HG02840 (cell line): ENCODE results near the gene ELOVL5.
A peak's percentile ranks its signal among the peaks of the same experiment; 100 is the strongest.
"Not testable (repeated sequence)": the region's sequence is repeated elsewhere in the genome, so short reads cannot be mapped to it uniquely, and the experiment has no call there.

ENCODE experiments used
- ATAC-seq: cut with Tn5 transposase; IDR thresholded peaks from one replicate; pipeline ENCODE4 v1.9.1; 2021; ENCODE audit warnings: mild to moderate bottlenecking, moderate library complexity, moderate number of reproducible peaks; ENCODE audit not compliant: unreplicated experiment, low FRiP score

Gene ELOVL5

GRCh38 chr6:53360093-53360912, 11.6 kb upstream of the ELOVL5 start:
- no peak for ATAC-seq

DNA sequence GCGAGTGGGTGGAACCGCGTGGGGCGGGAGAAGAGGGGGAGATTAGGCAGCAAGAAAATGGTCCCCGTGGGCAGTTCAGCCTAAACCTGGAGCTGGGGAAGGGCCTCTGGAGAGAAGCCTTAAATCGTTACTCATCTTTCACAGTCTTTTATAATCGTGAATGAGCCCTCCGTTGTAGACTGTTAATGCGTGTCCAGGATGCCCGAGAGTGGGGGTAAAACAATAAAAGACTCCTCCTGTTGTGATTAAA, 11.0 kb upstream of the ELOVL5 start:
- ATAC-seq, result no peak

DNA sequence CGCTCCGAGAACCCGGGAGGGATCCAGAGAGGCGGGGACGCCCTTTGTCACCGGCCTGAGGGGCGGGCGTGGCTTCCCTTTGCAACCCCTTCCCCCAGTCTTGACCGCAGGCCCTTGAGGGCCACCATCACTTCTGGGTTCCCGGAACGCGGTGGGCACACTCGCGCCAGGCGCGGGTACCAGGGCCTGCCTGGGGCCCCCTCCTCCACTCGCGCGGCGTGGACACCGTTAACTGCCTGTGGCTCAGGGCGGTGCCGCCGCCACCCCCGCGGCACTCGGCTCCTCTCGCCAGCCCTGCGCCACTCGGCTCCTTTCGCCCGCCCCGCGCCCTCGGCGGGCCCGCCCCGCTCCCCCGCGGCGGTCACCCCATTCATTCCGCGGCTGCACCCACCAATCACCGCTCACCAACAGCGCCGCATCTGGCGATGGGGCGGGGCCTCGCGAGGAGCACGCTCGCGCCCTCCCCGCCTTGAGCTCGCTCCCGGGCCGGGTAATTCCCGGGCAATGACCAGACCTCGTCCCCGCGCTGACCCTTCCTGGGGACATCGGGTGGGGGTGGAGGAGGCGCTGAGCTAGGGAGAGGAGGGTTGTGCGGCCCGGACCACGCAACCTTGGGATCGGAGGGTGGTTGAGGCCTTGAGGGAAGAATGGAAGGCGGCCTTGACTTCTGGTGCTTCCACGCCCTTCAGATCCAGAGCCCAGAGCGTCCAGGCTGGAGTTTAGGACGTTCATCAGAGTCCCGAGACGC, 10.5 kb upstream of the ELOVL5 start:
- ATAC-seq, result peak; percentile 96

- peak; percentile 12 for ATAC-seq
These were observed 9.8 kb upstream of the ELOVL5 start for GRCh38 chr6:53358440-53359094.

DNA sequence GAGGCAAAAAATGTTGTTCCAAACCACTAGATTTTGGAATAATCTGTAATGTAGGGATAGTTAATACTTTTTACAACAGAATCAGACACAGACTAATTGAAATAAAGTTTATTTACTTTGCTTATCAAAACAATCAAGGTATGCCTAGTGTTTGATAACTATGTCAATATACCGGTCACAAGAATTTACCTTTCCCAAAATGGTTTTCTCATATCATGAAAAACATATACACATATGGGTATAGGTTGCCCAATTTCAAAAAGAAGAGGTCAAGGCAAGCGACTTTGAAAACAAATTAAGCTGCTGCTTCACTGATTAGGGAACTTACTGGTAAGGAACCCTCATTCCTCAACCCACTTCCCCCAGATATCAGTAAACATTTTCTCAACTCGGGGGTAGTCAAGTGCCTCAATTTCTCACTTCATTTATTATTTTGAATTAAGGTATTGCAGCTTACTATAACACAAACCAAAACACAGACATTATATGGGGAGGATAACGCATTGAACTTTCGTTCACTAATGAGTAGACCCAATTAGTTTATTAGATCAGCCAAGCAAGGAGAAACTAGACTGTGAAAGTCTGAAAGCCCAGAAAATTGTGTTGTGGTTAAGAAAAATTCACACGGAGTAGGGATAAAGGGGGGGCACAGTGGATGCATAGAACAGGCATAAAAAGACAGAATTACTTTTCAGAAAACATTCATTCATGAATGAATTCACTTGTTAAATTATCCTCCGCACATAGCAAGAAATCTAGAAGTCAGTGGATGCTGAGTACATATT, 9.0 kb upstream of the ELOVL5 start:
- no peak for ATAC-seq

- ATAC-seq, result no peak
These were observed 4.9 kb upstream of the ELOVL5 start for GRCh38 chr6:53353624-53354023.

DNA sequence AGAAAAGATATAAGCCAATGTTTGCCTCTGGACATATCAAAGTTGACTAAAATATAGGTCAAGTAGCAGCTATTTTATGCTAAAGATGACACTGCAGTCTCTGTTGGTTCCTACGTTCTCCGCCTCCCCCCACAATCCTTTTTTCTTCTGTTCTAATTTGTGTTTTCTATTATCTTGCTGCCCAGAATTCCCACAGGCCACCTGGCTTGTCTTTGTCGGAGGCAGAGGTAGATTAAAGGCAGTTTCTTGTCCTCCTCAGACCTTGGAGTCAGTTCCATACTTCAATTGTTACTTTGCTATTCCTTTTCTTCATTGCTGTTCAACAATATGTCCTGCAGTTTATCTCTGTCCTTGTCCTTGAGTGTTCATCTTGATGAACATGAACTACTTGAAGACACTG, 3.6 kb upstream of the ELOVL5 start:
- no peak for ATAC-seq

- no peak for ATAC-seq
These were observed 501 bp upstream of the ELOVL5 start for GRCh38 chr6:53349209-53349693.

DNA sequence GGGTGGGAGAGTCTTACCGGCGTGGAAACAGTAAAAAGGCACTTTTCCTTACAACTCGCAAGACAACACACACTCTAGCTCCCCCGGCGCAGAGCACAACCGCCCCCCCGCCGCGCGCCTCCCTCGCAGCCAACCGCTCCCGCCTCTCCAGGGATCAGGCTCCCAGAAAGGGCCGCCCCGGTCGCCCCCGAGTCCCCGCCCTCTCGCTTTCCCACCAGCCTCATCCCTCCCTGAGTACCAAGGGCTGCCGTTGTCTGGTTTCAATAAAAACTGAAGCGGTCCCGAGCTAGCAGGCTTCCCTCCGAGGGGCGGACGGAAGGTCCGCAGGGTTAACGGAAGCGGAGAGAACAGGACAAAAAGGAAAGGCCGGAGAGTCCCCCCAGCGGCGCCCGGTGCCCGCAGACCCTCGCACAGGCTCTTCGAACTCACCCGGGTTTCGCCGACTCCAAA, 804 bp downstream of the ELOVL5 start:
- peak; percentile 13 for ATAC-seq

- ATAC-seq, result peak; percentile 1
These were observed 1.4 kb downstream of the ELOVL5 start for GRCh38 chr6:53347250-53347920.

DNA sequence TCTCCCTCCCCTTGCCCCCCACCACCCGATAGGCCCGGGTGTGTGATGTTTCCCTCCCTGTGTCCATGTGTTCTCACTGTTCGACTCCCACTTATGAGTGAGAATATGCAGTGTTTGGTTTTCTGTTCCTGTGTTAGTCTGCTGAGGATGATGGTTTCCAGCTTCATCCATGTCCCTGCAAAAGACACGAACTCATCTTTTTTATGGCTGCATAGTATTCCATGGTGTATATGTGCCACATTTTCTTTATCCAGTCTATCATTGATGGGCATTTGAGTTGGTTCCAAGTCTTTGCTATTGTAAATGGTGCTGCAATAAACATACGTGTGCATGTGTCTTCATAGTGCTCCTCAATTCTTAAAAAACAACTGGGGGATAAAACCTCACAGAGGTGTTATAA, 2.7 kb downstream of the ELOVL5 start:
- not testable (repeated sequence) for ATAC-seq

DNA sequence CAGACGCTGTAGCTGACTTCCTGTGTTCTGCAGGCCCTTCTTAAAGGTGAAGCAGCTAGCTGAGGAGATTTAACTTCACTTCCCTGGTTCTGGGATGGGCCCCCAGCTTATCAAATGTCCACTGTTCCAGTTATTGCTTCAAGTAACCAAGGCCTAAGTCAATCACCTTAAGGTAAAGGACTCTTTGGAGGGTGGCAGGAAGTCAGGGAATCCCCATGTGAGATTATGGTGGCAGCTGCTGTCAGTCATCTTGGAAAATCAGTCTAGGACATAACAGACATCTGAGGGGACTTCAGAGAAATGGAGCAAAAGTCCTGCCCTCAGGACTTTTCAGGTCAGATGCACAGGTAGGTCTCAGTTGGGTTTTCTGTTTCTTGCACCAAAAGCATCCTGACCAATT, 3.8 kb downstream of the ELOVL5 start:
- ATAC-seq, result no peak

GRCh38 chr6:53343092-53343491, 5.7 kb downstream of the ELOVL5 start:
- ATAC-seq, result no peak

GRCh38 chr6:53342217-53342616, 6.5 kb downstream of the ELOVL5 start:
- no peak for ATAC-seq

- ATAC-seq, result no peak
These were observed 8.2 kb downstream of the ELOVL5 start for GRCh38 chr6:53340536-53340935.

GRCh38 chr6:53339424-53339823, 9.3 kb downstream of the ELOVL5 start:
- no peak for ATAC-seq

- ATAC-seq, result no peak
These were observed 10.4 kb downstream of the ELOVL5 start for GRCh38 chr6:53338304-53338703.

GRCh38 chr6:53336070-53336469, 12.7 kb downstream of the ELOVL5 start:
- ATAC-seq, result peak; percentile 10

GRCh38 chr6:53335224-53335994, 13.3 kb downstream of the ELOVL5 start:
- ATAC-seq, result peak; percentile 70
